Adrenal gland (tissue), 5 donors: Measurements from ENCODE around the gene DEDD.

ENCODE experiments used
- POLR2A ChIP-seq, 2 donors: fragments of 450-650 bp; IDR thresholded peaks; one replicate each; pipeline ENCODE4 v1.6.1; 2017; ENCODE audit warnings: antibody characterized with exemption in 2 of 2, mild to moderate bottlenecking in 2 of 2, moderate library complexity in 1 of 2
- TF ChIP-seq, protein P1 (sequence below), 6 experiments: fragments of 450-650 bp in 4 of 6; fragments of 200-600 bp in 2 of 6; sonication (generic) in 1 of 6; IDR thresholded peaks; 1 replicate in 5 of 6; 2 replicates in 1 of 6; pipeline versions ENCODE4 v1.5.1 to v1.8.0; 2016 to 2021; ENCODE audit warnings: antibody characterized with exemption in 6 of 6, mild to moderate bottlenecking in 2 of 6, moderate library complexity in 1 of 6
- donor health status: DM: no; HTN: no; CAD: no.

DNA sequence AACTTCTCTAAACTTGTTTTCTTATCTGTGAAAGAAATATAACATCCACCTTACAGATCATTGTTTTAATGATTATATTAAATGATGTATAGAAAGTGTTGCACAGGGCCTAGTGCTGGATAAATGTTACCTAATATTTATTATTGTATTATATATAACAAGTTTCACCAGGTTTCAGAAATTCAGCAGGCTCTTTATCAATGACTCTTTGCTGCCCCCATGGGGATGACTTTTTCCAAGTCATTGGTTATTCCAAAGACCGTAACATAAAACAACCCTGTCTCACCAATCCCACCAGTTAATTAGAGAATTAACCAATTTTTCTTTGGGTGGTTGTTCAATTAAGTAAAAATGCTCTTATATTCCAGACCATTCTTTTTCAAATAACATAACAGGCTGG, 7.3 kb upstream of the DEDD start:
- TF ChIP-seq, protein P1, sequence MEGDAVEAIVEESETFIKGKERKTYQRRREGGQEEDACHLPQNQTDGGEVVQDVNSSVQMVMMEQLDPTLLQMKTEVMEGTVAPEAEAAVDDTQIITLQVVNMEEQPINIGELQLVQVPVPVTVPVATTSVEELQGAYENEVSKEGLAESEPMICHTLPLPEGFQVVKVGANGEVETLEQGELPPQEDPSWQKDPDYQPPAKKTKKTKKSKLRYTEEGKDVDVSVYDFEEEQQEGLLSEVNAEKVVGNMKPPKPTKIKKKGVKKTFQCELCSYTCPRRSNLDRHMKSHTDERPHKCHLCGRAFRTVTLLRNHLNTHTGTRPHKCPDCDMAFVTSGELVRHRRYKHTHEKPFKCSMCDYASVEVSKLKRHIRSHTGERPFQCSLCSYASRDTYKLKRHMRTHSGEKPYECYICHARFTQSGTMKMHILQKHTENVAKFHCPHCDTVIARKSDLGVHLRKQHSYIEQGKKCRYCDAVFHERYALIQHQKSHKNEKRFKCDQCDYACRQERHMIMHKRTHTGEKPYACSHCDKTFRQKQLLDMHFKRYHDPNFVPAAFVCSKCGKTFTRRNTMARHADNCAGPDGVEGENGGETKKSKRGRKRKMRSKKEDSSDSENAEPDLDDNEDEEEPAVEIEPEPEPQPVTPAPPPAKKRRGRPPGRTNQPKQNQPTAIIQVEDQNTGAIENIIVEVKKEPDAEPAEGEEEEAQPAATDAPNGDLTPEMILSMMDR (IDR thresholded peaks at IDR 0.05), result peak; percentile 38 to 67 (median 51)
- no peak for TF ChIP-seq POLR2A (IDR thresholded peaks at IDR 0.05)
